ENCODE results near the gene ISL2.
A peak's percentile ranks its signal among the peaks of the same experiment; 100 is the strongest.

ISL2 gene

DNA sequence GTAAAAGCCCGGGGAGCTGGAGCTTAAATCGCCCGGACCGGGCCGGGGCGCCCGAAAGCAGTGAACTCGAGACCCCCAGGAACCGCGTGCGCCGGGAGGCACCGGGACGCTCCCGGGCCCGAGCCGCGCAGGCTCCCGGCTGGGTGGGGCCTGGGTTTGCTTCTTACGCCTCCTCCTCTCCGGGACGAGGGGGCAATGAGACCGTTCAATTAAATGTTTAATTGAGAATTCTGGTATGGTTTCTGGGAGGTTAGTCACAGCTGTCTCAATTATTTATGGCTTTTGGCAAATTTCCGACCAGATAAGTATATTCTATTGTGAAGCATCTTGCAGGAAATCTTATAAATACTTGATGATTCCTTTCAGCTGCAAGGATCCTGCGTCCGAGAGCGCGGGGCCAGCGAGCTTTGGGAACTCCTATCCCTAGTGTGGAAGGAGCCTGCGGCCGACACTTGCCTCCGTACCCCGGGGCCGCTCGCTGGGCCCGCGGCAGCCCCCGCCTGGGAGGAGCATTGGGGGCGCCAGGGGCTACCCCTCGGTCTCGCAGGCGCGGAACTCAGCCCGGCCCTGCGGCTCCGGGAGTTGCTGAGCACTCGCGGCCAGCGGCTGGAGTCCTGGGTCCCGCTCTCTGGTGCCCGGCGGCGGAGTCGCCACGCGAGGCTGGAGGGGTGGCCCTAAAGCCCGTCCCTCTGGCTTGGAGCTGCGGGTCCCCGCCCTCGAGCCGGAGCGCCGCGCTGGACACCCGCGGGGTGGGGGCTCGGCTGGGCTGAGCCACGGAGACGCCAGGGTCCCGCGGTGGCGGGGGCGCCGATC is 10.3 kb downstream of the ISL2 start:
- TF ChIP-seq, protein P1, sequence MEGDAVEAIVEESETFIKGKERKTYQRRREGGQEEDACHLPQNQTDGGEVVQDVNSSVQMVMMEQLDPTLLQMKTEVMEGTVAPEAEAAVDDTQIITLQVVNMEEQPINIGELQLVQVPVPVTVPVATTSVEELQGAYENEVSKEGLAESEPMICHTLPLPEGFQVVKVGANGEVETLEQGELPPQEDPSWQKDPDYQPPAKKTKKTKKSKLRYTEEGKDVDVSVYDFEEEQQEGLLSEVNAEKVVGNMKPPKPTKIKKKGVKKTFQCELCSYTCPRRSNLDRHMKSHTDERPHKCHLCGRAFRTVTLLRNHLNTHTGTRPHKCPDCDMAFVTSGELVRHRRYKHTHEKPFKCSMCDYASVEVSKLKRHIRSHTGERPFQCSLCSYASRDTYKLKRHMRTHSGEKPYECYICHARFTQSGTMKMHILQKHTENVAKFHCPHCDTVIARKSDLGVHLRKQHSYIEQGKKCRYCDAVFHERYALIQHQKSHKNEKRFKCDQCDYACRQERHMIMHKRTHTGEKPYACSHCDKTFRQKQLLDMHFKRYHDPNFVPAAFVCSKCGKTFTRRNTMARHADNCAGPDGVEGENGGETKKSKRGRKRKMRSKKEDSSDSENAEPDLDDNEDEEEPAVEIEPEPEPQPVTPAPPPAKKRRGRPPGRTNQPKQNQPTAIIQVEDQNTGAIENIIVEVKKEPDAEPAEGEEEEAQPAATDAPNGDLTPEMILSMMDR (IDR thresholded peaks at IDR 0.05; ENCODE audit: low read depth, low read length): no peak
- no peak for TF ChIP-seq EZH2phosphoT487 (IDR thresholded peaks at IDR 0.05; ENCODE audit: low read depth)
- Histone ChIP-seq H3K4me3 (ENCODE audit: low read length) (peak overlapping the region; percentile 70), H4K20me1 (ENCODE audit: insufficient read depth, low read length) (peaks cover 5% of the 10 kb centered on the region; the same call in 1 of the 2 replicates), H3K4me2 (ENCODE audit: low read length) (peak overlapping the region; percentile 61), H2AFZ (ENCODE audit: low read depth, low read length) (no peak overlapping the region; the same call in 1 of the 2 replicates), H3K79me2 (ENCODE audit: low read length) (peaks cover 23% of the 10 kb centered on the region), H3K27me3 (ENCODE audit: low read depth, low read length) (no peaks in the 10 kb centered on the region), H3K27ac (ENCODE audit: low read length) (no peak overlapping the region), H3K9ac (ENCODE audit: low read length) (peak overlapping the region; percentile 56), H3K36me3 (replicated peaks; ENCODE audit: low read depth, low read length) (peaks cover 24% of the 10 kb centered on the region), H3K4me1 (ENCODE audit: low read length) (no peaks in the 10 kb centered on the region), H3K9me3 (ENCODE audit: insufficient read depth, low read length) (no peaks in the 10 kb centered on the region)

DNA sequence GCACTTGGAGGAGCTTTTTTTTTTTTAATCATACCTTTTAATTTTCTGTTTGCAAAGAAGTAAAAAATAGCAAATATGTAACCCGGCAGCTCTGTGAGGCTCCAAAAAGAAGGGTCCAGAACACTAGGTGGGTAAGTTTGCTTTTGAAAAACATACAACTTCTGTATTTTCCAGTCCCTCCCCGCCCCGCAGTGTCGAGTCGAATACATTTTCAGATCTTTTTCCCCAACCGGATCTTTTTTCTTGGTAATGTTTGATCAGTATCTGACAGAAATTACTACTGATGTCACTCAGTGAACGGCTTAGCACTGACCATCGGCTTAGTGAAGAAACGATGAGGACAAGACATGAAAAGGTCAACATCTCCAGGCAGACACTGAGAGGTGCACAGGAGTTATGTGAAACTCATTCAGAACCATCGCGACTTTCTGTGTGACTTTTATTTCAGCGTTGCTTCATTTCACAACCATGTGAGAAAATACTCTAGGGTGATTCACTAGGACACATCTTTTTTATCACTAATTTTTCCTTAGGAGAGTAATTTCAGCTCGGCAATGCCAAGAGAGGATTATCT is 11.0 kb downstream of the ISL2 start:
- Histone ChIP-seq H3K36me3 (replicated peaks; ENCODE audit: low read depth, low read length) (peaks cover 20% of the 10 kb centered on the region), H3K9ac (ENCODE audit: low read length) (peak overlapping the region; percentile 56), H4K20me1 (ENCODE audit: insufficient read depth, low read length) (peaks cover 5% of the 10 kb centered on the region; the same call in 1 of the 2 replicates), H3K79me2 (ENCODE audit: low read length) (peaks cover 19% of the 10 kb centered on the region), H3K9me3 (ENCODE audit: insufficient read depth, low read length) (no peaks in the 10 kb centered on the region), H3K4me2 (ENCODE audit: low read length) (peak overlapping the region; percentile 61), H3K27me3 (ENCODE audit: low read depth, low read length) (no peaks in the 10 kb centered on the region), H2AFZ (ENCODE audit: low read depth, low read length) (no peak overlapping the region), H3K27ac (ENCODE audit: low read length) (no peak overlapping the region), H3K4me3 (ENCODE audit: low read length) (peak overlapping the region; percentile 70), H3K4me1 (ENCODE audit: low read length) (no peaks in the 10 kb centered on the region)
- TF ChIP-seq EZH2phosphoT487 (IDR thresholded peaks at IDR 0.05; ENCODE audit: low read depth): no peak
- TF ChIP-seq, protein P1 (IDR thresholded peaks at IDR 0.05; ENCODE audit: low read depth, low read length): no peak

DNA sequence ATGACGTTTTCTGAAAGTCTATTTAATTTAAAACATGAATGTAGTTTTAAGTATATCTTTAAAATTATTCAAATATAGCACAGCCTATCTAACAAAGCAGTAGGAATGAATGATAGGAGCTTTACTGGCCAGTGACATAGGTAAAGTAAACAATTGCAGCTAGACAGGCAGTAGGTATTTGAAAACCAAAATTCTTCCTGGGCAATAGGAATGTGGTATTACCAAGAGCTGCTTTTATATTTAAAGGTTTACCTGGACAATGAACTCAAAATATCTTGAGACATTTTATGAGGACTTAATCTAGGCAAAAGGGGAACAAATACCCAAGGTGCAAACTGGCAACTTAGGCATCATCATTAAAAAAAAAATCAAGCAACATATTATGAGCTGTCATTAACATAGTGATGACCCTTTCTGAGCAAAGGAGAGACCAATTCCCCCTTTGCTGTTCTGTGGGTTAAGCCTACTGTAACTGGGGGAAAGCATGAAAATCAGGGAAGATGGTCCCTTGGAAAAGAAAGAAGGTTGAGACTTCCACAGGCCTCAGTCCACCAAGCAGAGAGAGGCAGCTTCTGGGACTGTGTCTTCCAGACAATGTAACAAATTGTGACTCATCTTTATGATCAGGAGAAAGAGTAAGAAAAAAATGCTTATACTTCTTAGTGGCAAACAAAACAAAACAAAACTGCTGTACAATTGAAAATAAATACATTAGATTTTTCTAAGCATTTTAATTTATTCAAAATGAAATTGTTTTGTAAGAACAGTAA is 12.9 kb downstream of the ISL2 start:
- Histone ChIP-seq H4K20me1 (ENCODE audit: insufficient read depth, low read length) (no peaks in the 10 kb centered on the region), H3K9me3 (ENCODE audit: insufficient read depth, low read length) (no peaks in the 10 kb centered on the region), H3K79me2 (ENCODE audit: low read length) (peaks cover 3% of the 10 kb centered on the region), H3K27ac (ENCODE audit: low read length) (no peak overlapping the region), H2AFZ (ENCODE audit: low read depth, low read length) (no peak overlapping the region), H3K27me3 (ENCODE audit: low read depth, low read length) (no peaks in the 10 kb centered on the region), H3K4me3 (ENCODE audit: low read length) (no peak overlapping the region), H3K9ac (ENCODE audit: low read length) (no peak overlapping the region), H3K4me2 (ENCODE audit: low read length) (no peak overlapping the region), H3K36me3 (replicated peaks; ENCODE audit: low read depth, low read length) (peaks cover 12% of the 10 kb centered on the region), H3K4me1 (ENCODE audit: low read length) (no peaks in the 10 kb centered on the region)
- no peak for TF ChIP-seq EZH2phosphoT487 (IDR thresholded peaks at IDR 0.05; ENCODE audit: low read depth)
- TF ChIP-seq, protein P1 (IDR thresholded peaks at IDR 0.05; ENCODE audit: low read depth, low read length): no peak

Data from OCI-LY3 (cell line).